PC-3 (cell line): ENCODE results near the gene AGL. TPM values are rescaled to one million over a fixed set of nuclear protein-coding genes. Genes with fewer than 3 reads are reported as not detected.

ENCODE experiments used
- ATAC-seq: fragments of 200-7000 bp; cut with Tn5 transposase; 2 replicates; pipeline ENCODE4 v1.9.1; 2020; ENCODE audit warnings: mild to moderate bottlenecking, moderate library complexity
- BruUV-seq: library from RNA; stranded (reverse); fragments of 400-500 nt; replicated peaks from 2 replicates; lab custom pipeline; 2021; lab: Mats Ljungman, UMichigan
- CTCF ChIA-PET: fragments of 300-600 bp; sonication (Branson Sonifier 250); formaldehyde crosslinking; loops from one replicate; lab custom pipeline; 2022; ENCODE audit warnings: antibody characterized with exemption; lab: Charles Lee
- POLR2A ChIA-PET: fragments of 300-600 bp; sonication (Branson Sonifier 250); formaldehyde crosslinking; loops from one replicate; lab custom pipeline; 2022; ENCODE audit warnings: antibody characterized with exemption; ENCODE audit not compliant: unreplicated experiment; lab: Charles Lee
- DNase-seq: peaks from one replicate; pipeline ENCODE4 v3.0.0-alpha.2; 2015
- H2AFZ ChIP-seq: fragments of 300-600 bp; sonication (generic); 2 replicates; pipeline ENCODE4 v1.6.0; 2016; ENCODE audit warnings: antibody characterized with exemption, low read length
- H3F3A ChIP-seq: fragments of 300-600 bp; sonication (generic); one replicate; pipeline ENCODE4 v1.6.0; 2017; ENCODE audit warnings: antibody characterized with exemption, low read length, control low read depth, mild to moderate bottlenecking; ENCODE audit not compliant: unreplicated experiment
- H3K27ac ChIP-seq: fragments of 300-600 bp; sonication (generic); 2 replicates; pipeline ENCODE4 v1.5.1; 2016; ENCODE audit warnings: mild to moderate bottlenecking, low read length
- H3K27me3 ChIP-seq: fragments of 300-600 bp; sonication (generic); 2 replicates; pipeline ENCODE4 v1.6.1; 2016; ENCODE audit warnings: low read length, mixed read lengths
- H3K36me3 ChIP-seq: fragments of 300-600 bp; sonication (generic); 2 replicates; pipeline ENCODE4 v1.6.1; 2016; ENCODE audit warnings: low read depth, mixed run types, low read length, mixed read lengths
- H3K4me1 ChIP-seq: fragments of 300-600 bp; sonication (generic); 2 replicates; pipeline ENCODE4 v1.5.1; 2016; ENCODE audit warnings: low read length; ENCODE audit not compliant: insufficient read depth
- H3K4me2 ChIP-seq: fragments of 300-600 bp; sonication (generic); 2 replicates; pipeline ENCODE4 v1.6.0; 2016; ENCODE audit warnings: low read length
- H3K4me3 ChIP-seq: fragments of 300-600 bp; sonication (generic); 2 replicates; pipeline ENCODE4 v1.5.1; 2016; ENCODE audit warnings: mild to moderate bottlenecking, low read length, mixed read lengths
- H3K79me2 ChIP-seq: fragments of 300-600 bp; sonication (generic); 2 replicates; pipeline ENCODE4 v1.6.1; 2017; ENCODE audit warnings: low read length, mixed read lengths
- H3K9ac ChIP-seq: fragments of 300-600 bp; sonication (generic); 2 replicates; pipeline ENCODE4 v1.6.0; 2016; ENCODE audit warnings: mild to moderate bottlenecking, low read length
- H3K9me2 ChIP-seq: fragments of 300-600 bp; sonication (generic); replicated peaks from 2 replicates; pipeline ENCODE4 v1.6.1; 2016; ENCODE audit warnings: mixed run types, low read length, mixed read lengths
- H3K9me3 ChIP-seq: fragments of 300-600 bp; sonication (generic); 2 replicates; pipeline ENCODE4 v1.6.1; 2016; ENCODE audit warnings: low read length, mixed read lengths
- H4K20me1 ChIP-seq: fragments of 300-600 bp; sonication (generic); 2 replicates; pipeline ENCODE4 v1.6.1; 2016; ENCODE audit warnings: low read length, mixed read lengths
- EZH2 ChIP-seq: fragments of 300-600 bp; sonication (generic); IDR thresholded peaks from one replicate; pipeline ENCODE4 v1.6.1; 2017; ENCODE audit warnings: antibody characterized with exemption, mild to moderate bottlenecking, low read length; ENCODE audit not compliant: unreplicated experiment
- EZH2phosphoT487 ChIP-seq: fragments of 300-600 bp; sonication (generic); IDR thresholded peaks from 2 replicates; pipeline ENCODE4 v1.6.1; 2018; ENCODE audit warnings: mild to moderate bottlenecking, antibody characterized with exemption, low read length, borderline replicate concordance
- intact Hi-C: fragments of 100-400 bp; cut with micrococcal nuclease; formaldehyde crosslinking; loops from 2 replicates; pipeline ENCODE4 v1.9.0; 2023
- total RNA-seq: library from RNA; depleted of rRNA; stranded (reverse); fragments of >200 nt; gene quantifications from 2 replicates; pipeline ENCODE4 v1.2.3, GENCODE V29; 2014
- TF ChIP-seq, protein P1 (sequence below): fragments of 300-600 bp; sonication (generic); conservative IDR thresholded peaks from 2 replicates; pipeline ENCODE4 v1.5.1; 2017; ENCODE audit warnings: antibody characterized with exemption, low read depth, mild to moderate bottlenecking, low read length

AGL gene
- total RNA-seq, 1 experiment from 2014 or later: 8.7 TPM

DNA sequence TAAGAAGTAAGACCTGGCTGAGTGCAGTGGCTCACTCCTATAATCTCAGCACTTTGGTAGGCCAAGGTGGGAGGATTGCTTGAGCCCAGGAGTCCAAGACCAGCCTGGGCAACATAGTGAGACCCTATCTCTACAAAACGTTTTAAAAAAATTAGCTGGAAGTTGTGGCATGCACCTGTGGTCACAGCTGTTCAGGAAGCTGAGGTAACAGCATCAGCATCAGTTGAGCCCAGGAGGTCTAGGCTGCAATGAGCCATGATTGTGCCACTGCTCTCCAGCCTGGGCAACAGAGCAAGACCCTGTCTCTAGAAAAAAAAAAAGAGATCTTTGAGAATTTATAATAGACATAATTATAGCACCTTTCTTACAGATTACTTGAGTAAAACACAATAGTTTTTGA is 36.0 kb downstream of the AGL start:
- no peaks in the 10 kb centered on the region for H3K79me2 ChIP-seq
- H3K27ac ChIP-seq: no peak overlapping the region
- no TSS peak for BruUV-seq
- no peak overlapping the region for H3K4me2 ChIP-seq
- ChIA-PET POLR2A (no interaction called here), CTCF (no interaction called here)
- no peaks in the 10 kb centered on the region for H3K9me3 ChIP-seq
- ATAC-seq (no peak), DNase-seq (no peak)
- no peaks in the 10 kb centered on the region for H3F3A ChIP-seq
- peaks cover 26% of the 10 kb centered on the region for H3K4me1 ChIP-seq
- no peak overlapping the region for H3K4me3 ChIP-seq
- H3K36me3 ChIP-seq: peaks cover 4% of the 10 kb centered on the region; the same call in 1 of the 2 replicates
- TF ChIP-seq EZH2 (no peak), EZH2phosphoT487 (no peak)
- TF ChIP-seq, protein P1, sequence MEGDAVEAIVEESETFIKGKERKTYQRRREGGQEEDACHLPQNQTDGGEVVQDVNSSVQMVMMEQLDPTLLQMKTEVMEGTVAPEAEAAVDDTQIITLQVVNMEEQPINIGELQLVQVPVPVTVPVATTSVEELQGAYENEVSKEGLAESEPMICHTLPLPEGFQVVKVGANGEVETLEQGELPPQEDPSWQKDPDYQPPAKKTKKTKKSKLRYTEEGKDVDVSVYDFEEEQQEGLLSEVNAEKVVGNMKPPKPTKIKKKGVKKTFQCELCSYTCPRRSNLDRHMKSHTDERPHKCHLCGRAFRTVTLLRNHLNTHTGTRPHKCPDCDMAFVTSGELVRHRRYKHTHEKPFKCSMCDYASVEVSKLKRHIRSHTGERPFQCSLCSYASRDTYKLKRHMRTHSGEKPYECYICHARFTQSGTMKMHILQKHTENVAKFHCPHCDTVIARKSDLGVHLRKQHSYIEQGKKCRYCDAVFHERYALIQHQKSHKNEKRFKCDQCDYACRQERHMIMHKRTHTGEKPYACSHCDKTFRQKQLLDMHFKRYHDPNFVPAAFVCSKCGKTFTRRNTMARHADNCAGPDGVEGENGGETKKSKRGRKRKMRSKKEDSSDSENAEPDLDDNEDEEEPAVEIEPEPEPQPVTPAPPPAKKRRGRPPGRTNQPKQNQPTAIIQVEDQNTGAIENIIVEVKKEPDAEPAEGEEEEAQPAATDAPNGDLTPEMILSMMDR: no peak
- no peaks in the 10 kb centered on the region for H4K20me1 ChIP-seq
- no peak overlapping the region for H3K9ac ChIP-seq
- H3K9me2 ChIP-seq: no peaks in the 10 kb centered on the region
- H2AFZ ChIP-seq: no peak overlapping the region
- H3K27me3 ChIP-seq: no peaks in the 10 kb centered on the region
- intact Hi-C loops: loop anchor here (5.0 kb wide), 1 partner anchor 86 kb away; no protein-coding TSS in a partner anchor

DNA sequence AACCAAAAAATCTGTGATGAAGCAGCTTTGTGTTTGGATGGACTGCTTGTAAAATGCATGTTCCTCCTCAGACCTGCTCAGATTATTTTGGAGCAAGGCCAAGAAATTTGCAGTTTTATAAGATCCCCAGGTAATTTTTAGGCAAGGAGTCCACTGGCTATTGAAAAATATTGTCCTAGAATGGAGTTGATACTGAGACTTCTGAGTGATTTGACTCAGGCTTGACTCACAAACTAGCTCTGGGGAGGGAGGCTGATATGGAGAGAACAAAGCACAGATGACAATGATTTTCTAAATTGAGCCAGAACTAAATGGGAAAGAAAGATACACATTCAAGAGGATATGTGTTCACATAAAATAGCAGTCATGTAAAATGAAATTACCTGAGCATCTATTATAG is 36.7 kb downstream of the AGL start:
- intact Hi-C loops: loop anchor here (5.0 kb wide), 1 partner anchor 85 kb away; no protein-coding TSS in a partner anchor
- H3K4me2 ChIP-seq: peak overlapping the region; percentile 20; the same call in 1 of the 2 replicates
- H3K36me3 ChIP-seq: peaks cover 4% of the 10 kb centered on the region; the same call in 1 of the 2 replicates
- ChIA-PET CTCF (no interaction called here), POLR2A (no interaction called here)
- no peak overlapping the region for H2AFZ ChIP-seq
- no peaks in the 10 kb centered on the region for H4K20me1 ChIP-seq
- no TSS peak for BruUV-seq
- H3K9me3 ChIP-seq: no peaks in the 10 kb centered on the region
- no peaks in the 10 kb centered on the region for H3K79me2 ChIP-seq
- H3K27me3 ChIP-seq: no peaks in the 10 kb centered on the region
- ATAC-seq (peak; percentile 77), DNase-seq (peak; percentile 76)
- no peak for TF ChIP-seq EZH2phosphoT487
- TF ChIP-seq EZH2: no peak
- TF ChIP-seq, protein P1: no peak
- no peak overlapping the region for H3K27ac ChIP-seq
- H3K9me2 ChIP-seq: no peaks in the 10 kb centered on the region
- no peaks in the 10 kb centered on the region for H3F3A ChIP-seq
- H3K4me3 ChIP-seq: no peak overlapping the region
- peaks cover 26% of the 10 kb centered on the region for H3K4me1 ChIP-seq
- no peak overlapping the region for H3K9ac ChIP-seq

DNA sequence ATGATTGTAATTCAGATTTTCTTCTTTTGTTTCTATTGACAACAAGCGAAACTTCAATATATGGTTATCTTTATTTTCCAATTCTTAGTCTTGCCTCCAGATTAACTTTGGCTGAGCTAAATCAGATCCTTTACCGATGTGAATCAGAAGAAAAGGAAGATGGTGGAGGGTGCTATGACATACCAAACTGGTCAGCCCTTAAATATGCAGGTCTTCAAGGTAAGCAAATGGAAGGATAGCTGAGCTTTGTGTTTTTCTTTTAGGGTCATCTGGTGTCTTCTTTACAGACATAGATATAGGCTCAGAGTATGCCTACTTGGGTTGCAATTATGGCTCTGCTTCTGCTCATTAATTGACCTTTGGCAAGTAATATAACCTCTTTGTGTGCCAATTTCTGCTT is 37.7 kb downstream of the AGL start:
- Histone ChIP-seq H3K9me2 (no peaks in the 10 kb centered on the region), H2AFZ (no peak overlapping the region), H3F3A (no peaks in the 10 kb centered on the region), H3K79me2 (no peaks in the 10 kb centered on the region), H3K4me3 (no peak overlapping the region), H3K4me2 (peak overlapping the region; percentile 20; the same call in 1 of the 2 replicates), H3K27me3 (no peaks in the 10 kb centered on the region), H3K36me3 (no peaks in the 10 kb centered on the region; the same call in 1 of the 2 replicates), H4K20me1 (no peaks in the 10 kb centered on the region), H3K4me1 (peaks cover 26% of the 10 kb centered on the region), H3K9ac (no peak overlapping the region), H3K9me3 (no peaks in the 10 kb centered on the region), H3K27ac (no peak overlapping the region)
- POLR2A ChIA-PET: no interaction called here
- TF ChIP-seq, protein P1: no peak
- TF ChIP-seq EZH2phosphoT487 (no peak), EZH2 (no peak)
- peak; percentile 63 for DNase-seq
- CTCF ChIA-PET: no interaction called here
- peak; percentile 64 for ATAC-seq
- intact Hi-C loops: loop anchor here (5.0 kb wide), 1 partner anchor 84 kb away; no protein-coding TSS in a partner anchor
- no TSS peak for BruUV-seq
